ENCODE results near the gene TNC.

Gene TNC

DNA sequence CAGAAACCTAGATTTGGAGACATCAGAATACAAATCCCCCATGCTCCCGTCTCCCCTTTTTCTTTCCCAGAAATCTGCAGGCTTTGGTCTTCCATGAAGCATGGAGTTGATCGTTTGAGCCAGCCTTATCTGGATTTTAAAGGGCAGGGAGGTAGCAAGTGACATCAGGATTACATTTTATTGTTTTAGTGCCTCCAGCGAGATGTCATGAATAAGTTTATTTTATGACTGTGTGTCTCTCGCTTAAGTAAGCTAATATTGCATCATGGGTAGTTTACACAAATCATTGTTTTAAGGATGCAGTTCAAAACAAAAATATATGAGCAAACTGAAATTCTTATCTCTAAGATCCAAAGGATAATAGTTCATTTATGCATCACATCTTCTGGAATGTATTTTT, 136.9 kb downstream of the TNC start:
- DNase-seq (ENCODE audit: low spot score) (no peak), ATAC-seq (ENCODE audit: low read depth) (peak; percentile 14; the same call in 1 of the 3 replicates)
- TF ChIP-seq, protein P1, sequence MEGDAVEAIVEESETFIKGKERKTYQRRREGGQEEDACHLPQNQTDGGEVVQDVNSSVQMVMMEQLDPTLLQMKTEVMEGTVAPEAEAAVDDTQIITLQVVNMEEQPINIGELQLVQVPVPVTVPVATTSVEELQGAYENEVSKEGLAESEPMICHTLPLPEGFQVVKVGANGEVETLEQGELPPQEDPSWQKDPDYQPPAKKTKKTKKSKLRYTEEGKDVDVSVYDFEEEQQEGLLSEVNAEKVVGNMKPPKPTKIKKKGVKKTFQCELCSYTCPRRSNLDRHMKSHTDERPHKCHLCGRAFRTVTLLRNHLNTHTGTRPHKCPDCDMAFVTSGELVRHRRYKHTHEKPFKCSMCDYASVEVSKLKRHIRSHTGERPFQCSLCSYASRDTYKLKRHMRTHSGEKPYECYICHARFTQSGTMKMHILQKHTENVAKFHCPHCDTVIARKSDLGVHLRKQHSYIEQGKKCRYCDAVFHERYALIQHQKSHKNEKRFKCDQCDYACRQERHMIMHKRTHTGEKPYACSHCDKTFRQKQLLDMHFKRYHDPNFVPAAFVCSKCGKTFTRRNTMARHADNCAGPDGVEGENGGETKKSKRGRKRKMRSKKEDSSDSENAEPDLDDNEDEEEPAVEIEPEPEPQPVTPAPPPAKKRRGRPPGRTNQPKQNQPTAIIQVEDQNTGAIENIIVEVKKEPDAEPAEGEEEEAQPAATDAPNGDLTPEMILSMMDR (IDR thresholded peaks at IDR 0.05; ENCODE audit: poor library complexity, severe bottlenecking): no peak
- no peak overlapping the region for H3K4me3 ChIP-seq (ENCODE audit: severe bottlenecking)
- H3K9me3 ChIP-seq (ENCODE audit: severe bottlenecking): no peaks in the 10 kb centered on the region
- no peaks in the 10 kb centered on the region for H3K27me3 ChIP-seq (ENCODE audit: insufficient read depth, poor library complexity, severe bottlenecking)
- H3K4me1 ChIP-seq (ENCODE audit: insufficient read depth, poor library complexity, severe bottlenecking): no peaks in the 10 kb centered on the region
- no peaks in the 10 kb centered on the region for H3K36me3 ChIP-seq (ENCODE audit: low read depth)
- no peak overlapping the region for H3K27ac ChIP-seq (ENCODE audit: poor library complexity, severe bottlenecking)

DNA sequence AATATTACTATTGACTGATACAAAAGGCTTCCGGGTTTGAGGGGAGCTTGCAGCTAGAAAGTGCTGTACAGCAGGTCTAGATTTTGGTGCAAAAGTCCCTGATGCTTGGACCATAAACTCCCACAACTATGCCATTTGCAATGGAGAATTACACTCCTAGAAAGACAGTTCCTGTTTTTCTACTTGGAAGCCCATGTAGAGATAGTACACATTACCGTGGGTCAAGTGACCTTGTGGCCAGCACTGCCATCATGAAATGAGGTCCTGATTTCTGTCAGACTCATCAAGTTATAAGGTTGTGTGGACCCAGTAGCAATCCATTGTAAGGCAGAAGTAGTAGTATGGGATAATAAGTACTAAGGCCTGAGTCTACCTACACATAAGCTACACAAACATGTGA, 144.7 kb downstream of the TNC start:
- H3K4me3 ChIP-seq (ENCODE audit: severe bottlenecking): no peak overlapping the region
- no peaks in the 10 kb centered on the region for H3K36me3 ChIP-seq (ENCODE audit: low read depth)
- DNase-seq (ENCODE audit: low spot score): no peak
- no peak overlapping the region for H3K27ac ChIP-seq (ENCODE audit: poor library complexity, severe bottlenecking)
- TF ChIP-seq, protein P1 (IDR thresholded peaks at IDR 0.05; ENCODE audit: poor library complexity, severe bottlenecking): no peak
- no peaks in the 10 kb centered on the region for H3K9me3 ChIP-seq (ENCODE audit: severe bottlenecking)
- no peaks in the 10 kb centered on the region for H3K27me3 ChIP-seq (ENCODE audit: insufficient read depth, poor library complexity, severe bottlenecking)
- no peak for ATAC-seq (ENCODE audit: low read depth)
- H3K4me1 ChIP-seq (ENCODE audit: insufficient read depth, poor library complexity, severe bottlenecking): no peaks in the 10 kb centered on the region

DNA sequence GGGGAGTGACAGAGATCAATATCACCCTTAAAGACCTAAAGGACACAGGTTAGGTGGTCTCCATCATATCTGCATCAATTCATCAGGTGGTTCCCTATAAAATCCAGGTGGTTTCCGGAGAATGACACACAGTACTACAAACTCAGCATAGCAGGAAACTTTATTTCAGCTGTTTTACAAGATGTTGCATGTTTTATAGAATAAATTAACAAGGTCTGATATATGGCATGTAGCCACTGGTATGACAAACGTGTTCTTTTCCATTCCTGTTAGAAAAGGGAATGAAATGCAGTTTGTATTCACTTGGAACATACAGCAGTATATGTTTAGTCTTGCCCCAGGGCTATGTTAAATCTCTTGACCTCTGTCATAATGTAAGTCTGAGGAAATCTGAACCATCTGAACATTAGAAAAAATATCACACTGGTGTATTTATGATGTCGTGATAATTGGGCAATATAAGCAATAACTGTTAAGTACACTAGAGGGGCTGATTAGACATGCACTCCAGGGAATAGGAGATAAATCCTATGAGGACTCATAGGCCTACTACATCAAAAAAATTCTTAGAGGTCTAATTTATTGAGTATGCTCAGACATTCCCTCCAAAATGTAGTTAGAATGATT, 145.3 kb downstream of the TNC start:
- no peaks in the 10 kb centered on the region for H3K9me3 ChIP-seq (ENCODE audit: severe bottlenecking)
- no peak overlapping the region for H3K27ac ChIP-seq (ENCODE audit: poor library complexity, severe bottlenecking)
- no peak overlapping the region for H3K4me3 ChIP-seq (ENCODE audit: severe bottlenecking)
- no peaks in the 10 kb centered on the region for H3K4me1 ChIP-seq (ENCODE audit: insufficient read depth, poor library complexity, severe bottlenecking)
- TF ChIP-seq, protein P1 (IDR thresholded peaks at IDR 0.05; ENCODE audit: poor library complexity, severe bottlenecking): no peak
- H3K36me3 ChIP-seq (ENCODE audit: low read depth): no peaks in the 10 kb centered on the region
- H3K27me3 ChIP-seq (ENCODE audit: insufficient read depth, poor library complexity, severe bottlenecking): no peaks in the 10 kb centered on the region
- no peak for ATAC-seq (ENCODE audit: low read depth)
- no peak for DNase-seq (ENCODE audit: low spot score)
